Heart left ventricle (tissue), 16 donors: Measurements from ENCODE around the gene SIM2. TPM values are rescaled to one million over a fixed set of nuclear protein-coding genes. Genes with fewer than 3 reads are reported as not detected.

Experiments
- ATAC-seq, 4 donors: fragments of 200-7000 bp; cut with Tn5 transposase; one replicate each; pipeline ENCODE4 v1.9.1; 2020 to 2022; ENCODE audit warnings: moderate library complexity in 4 of 4, mild to moderate bottlenecking in 3 of 4, moderate number of reproducible peaks in 1 of 4
- DNase-seq, 5 donors: peaks; one replicate each; pipeline ENCODE4 v3.0.0-alpha.2; 2020
- H3K27ac ChIP-seq, 12 donors: fragments of 200-600 bp; sonication (generic) in 4 of 12; one replicate each; pipeline versions ENCODE4 v1.5.0 to v1.8.0; 2016 to 2022; ENCODE audit warnings: mild to moderate bottlenecking in 2 of 12
- H3K27me3 ChIP-seq, 9 donors: fragments of 200-600 bp; sonication (generic) in 2 of 9; one replicate each; pipeline versions ENCODE4 v1.5.1 to v1.8.0; 2016 to 2022; ENCODE audit warnings: mild to moderate bottlenecking in 3 of 9
- H3K36me3 ChIP-seq, 9 donors: fragments of 200-600 bp; sonication (generic) in 2 of 9; one replicate each; pipeline versions ENCODE4 v1.5.0 to v1.8.0; 2018 to 2022; ENCODE audit warnings: mild to moderate bottlenecking in 2 of 9
- H3K4me1 ChIP-seq, 12 donors: fragments of 200-600 bp; sonication (generic) in 4 of 12; one replicate each; pipeline versions ENCODE4 v1.5.0 to v1.8.0; 2016 to 2022; ENCODE audit warnings: mild to moderate bottlenecking in 3 of 12
- H3K4me3 ChIP-seq, 12 donors: fragments of 200-600 bp; sonication (generic) in 4 of 12; one replicate each; pipeline versions ENCODE4 v1.5.0 to v1.8.0; 2017 to 2022; ENCODE audit warnings: mild to moderate bottlenecking in 9 of 12, moderate library complexity in 4 of 12
- H3K9me3 ChIP-seq, 12 donors: fragments of 200-600 bp; sonication (generic) in 4 of 12; one replicate each; pipeline versions ENCODE4 v1.5.0 to v1.8.0; 2016 to 2022; ENCODE audit warnings: mild to moderate bottlenecking in 1 of 12
- CTCF ChIP-seq, 12 donors: fragments of 200-600 bp; sonication (generic) in 4 of 12; IDR thresholded peaks; one replicate each; pipeline versions ENCODE4 v1.5.0 to v1.8.0; 2018 to 2022; ENCODE audit warnings: antibody characterized with exemption in 12 of 12, mild to moderate bottlenecking in 5 of 12
- POLR2A ChIP-seq, 2 donors: fragments of 450-650 bp; IDR thresholded peaks; one replicate each; pipeline ENCODE4 v1.6.1; 2017; ENCODE audit warnings: antibody characterized with exemption in 2 of 2, mild to moderate bottlenecking in 2 of 2, moderate library complexity in 2 of 2
- WGBS, 4 donors: extraction: QIAGEN DNeasy Blood & Tissue Kit in 2 of 4; methylation state at CpG; one replicate each; pipeline versions ENCODE4 v1.1.5 to v1.1.7; 2013 to 2018; 5-methylcytosine and 5-hydroxymethylcytosine counted together
- intact Hi-C, 10 donors: fragments of 100-400 bp; cut with DNase I; formaldehyde crosslinking; loops; one replicate each; pipeline versions ENCODE4 v1.11.1 to v1.14.2; 2022
- polyA plus RNA-seq, 2 donors: library from polyadenylated mRNA; stranded (reverse); fragments of 200-250 nt; gene quantifications; one replicate each; pipeline ENCODE4 v1.2.3, GENCODE V29; 2013
- total RNA-seq, 9 donors: library from RNA; depleted of rRNA in 2 of 9; stranded (reverse); fragments of >200 nt in 2 of 9; fragmentation: NEBNext Ultra II Directional in 3 of 9; extraction: Animal tissue kit (Norgen Biotek cat#: 25700) in 3 of 9; gene quantifications; one replicate each; pipeline versions ENCODE4 v1.1.0 to v1.2.4, GENCODE V29; 2016 to 2023
- donor health status: ischemic (EF 13 %, LVEDD 7.1; RV severe dilation, severe dysfunction).
- donor health status: healthy with polysubstance abuse.
- donor health status: DM: no; HTN: yes; CAD: no.
- donor health status: DM: no; HTN: no; CAD: no.
- donor health status: ischemic (EF 25% LVEDD 6.9; RV normal size, moderate dysfunction).
- donor health status: ischemic (EF 25% LVEDD 5.7; RV mildly dilated, moderate dysfunction).
- donor health status: healthy.
- donor health status: DM: yes; HTN: yes; CAD: no.
- donor health status: ischemic (EF 35%, LVEDD 5.7; RV mildly dilated, moderate dysfunction).
- donor health status: nonischemic (EF 11% LVEDD 7.7; RV severe dilation, severe dysfunction).
- donor health status: DM: yes; HTN: yes; CAD: no.
- donor health status: PGD.
- donor health status: ischemic (EF 29% LVEDD 5.4; RV normal size, mild dysfunction).
- donor health status: nonischemic (EF 23%, LVEDD 6.1; RV moderate dilation, normal function).

Gene SIM2
- total and polyA plus RNA-seq, 11 donors = 0.01 to 0.88 (median 0.15) TPM; not detected in 8

- no peaks in the 10 kb centered on the region for H3K36me3 ChIP-seq
- intact Hi-C loops = no loop called here
- no peaks in the 10 kb centered on the region for H3K9me3 ChIP-seq
- ATAC-seq (no peak), DNase-seq (no peak)
- WGBS, 4 donors = 6 to 9% (median 8%) methylated on average over 24 to 33 of the region's 33 CpGs
- peaks cover 92 to 100% (median 100%) of the 10 kb centered on the region in 9 donors for H3K27me3 ChIP-seq
- no peak overlapping the region for H3K27ac ChIP-seq
- TF ChIP-seq CTCF (IDR thresholded peaks at IDR 0.05) = no peak
- TF ChIP-seq POLR2A (IDR thresholded peaks at IDR 0.05) = no peak
- peaks cover 15 to 67% (median 47%) of the 10 kb centered on the region in 12 donors for H3K4me1 ChIP-seq
- peak overlapping the region in 10 of 12 donors; percentile 28 to 56 (median 50) for H3K4me3 ChIP-seq
Measured at GRCh38 chr21:36697851-36698384, 997 bp upstream of the SIM2 start.

DNA sequence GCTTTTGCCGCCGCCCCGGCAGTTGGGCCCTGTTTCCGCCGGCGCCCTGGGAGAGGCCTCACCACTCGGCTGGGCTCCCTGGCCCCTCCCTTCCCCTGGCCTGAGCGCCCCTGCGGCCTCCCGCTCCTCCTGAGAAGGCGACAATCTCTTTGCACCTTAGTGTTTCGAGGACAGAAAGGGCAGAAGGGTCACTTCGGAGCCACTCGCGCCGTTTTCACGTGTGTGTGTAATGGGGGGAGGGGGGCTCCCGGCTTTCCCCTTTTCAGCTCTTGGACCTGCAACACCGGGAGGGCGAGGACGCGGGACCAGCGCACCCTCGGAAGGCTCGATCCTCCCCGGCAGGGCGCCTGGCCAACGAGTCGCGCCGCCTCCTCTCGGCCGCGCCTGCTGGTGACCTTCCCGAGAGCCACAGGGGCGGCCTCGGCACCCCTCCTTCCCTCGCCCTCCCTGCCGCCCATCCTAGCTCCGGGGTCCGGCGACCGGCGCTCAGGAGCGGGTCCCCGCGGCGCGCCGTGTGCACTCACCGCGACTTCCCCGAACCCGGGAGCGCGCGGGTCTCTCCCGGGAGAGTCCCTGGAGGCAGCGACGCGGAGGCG, 432 bp upstream of the SIM2 start:
- Histone ChIP-seq H3K27ac (no peak overlapping the region), H3K4me1 (peaks cover 15 to 62% (median 43%) of the 10 kb centered on the region in 12 donors), H3K27me3 (peaks cover 89 to 100% (median 100%) of the 10 kb centered on the region in 9 donors), H3K4me3 (peak overlapping the region; percentile 28 to 56 (median 50)), H3K36me3 (no peaks in the 10 kb centered on the region), H3K9me3 (no peaks in the 10 kb centered on the region)
- no peak for TF ChIP-seq CTCF (IDR thresholded peaks at IDR 0.05)
- 1 to 3% (median 1%) methylated on average over 18 to 62 of the region's 62 CpGs for WGBS, 4 donors
- intact Hi-C loops = no loop called here
- DNase-seq (peak in 1 of 5 donors; percentile 25), ATAC-seq (no peak)

DNA sequence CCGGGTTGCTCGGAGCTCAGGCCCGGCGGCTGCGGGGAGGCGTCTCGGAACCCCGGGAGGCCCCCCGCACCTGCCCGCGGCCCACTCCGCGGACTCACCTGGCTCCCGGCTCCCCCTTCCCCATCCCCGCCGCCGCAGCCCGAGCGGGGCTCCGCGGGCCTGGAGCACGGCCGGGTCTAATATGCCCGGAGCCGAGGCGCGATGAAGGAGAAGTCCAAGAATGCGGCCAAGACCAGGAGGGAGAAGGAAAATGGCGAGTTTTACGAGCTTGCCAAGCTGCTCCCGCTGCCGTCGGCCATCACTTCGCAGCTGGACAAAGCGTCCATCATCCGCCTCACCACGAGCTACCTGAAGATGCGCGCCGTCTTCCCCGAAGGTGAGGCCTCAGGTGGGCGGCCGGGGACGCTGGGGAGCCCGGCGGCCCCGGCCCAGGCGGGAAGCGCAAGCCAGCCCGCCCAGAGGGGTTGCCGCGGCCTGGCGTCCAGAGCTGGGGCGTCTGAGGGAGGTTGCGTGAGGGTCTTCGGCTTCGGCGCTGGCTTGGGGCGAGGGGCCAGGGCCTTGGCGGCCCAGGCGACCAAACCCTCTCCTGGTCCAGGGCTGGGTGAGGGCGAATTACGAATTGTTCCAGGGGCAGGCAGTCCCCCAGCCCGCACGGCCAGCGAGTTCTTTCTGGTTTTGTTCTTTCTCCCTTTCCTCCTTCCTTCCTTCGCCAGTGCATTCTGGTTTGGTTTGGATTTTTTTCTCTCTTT, 805 bp downstream of the SIM2 start:
- peaks cover 90 to 100% (median 100%) of the 10 kb centered on the region in 9 donors for H3K27me3 ChIP-seq
- 3 to 7% (median 5%) methylated on average over 44 to 67 of the region's 67 CpGs for WGBS, 4 donors

More for the DNA sequence above, 805 bp downstream of the SIM2 start:
- intact Hi-C loops = no loop called here
- no peak for TF ChIP-seq POLR2A (IDR thresholded peaks at IDR 0.05)
- no peak for TF ChIP-seq CTCF (IDR thresholded peaks at IDR 0.05)
- ATAC-seq (no peak), DNase-seq (no peak)
- Histone ChIP-seq H3K4me3 (peak overlapping the region in 11 of 12 donors; percentile 28 to 56 (median 50)), H3K27ac (no peak overlapping the region), H3K36me3 (no peaks in the 10 kb centered on the region), H3K4me1 (peaks cover 15 to 65% (median 44%) of the 10 kb centered on the region in 12 donors), H3K9me3 (no peaks in the 10 kb centered on the region)
